Ishikawa (cell line): Measurements from ENCODE around the gene CHCHD5.

Experiments
- CEBPB ChIP-seq: IDR thresholded peaks from 2 replicates; pipeline ENCODE4 v1.6.1; 2012
- CREB1 ChIP-seq: IDR thresholded peaks from 2 replicates; pipeline ENCODE4 v1.6.1; 2012; ENCODE audit warnings: low read depth
- EGR1 ChIP-seq: IDR thresholded peaks from 2 replicates; pipeline ENCODE4 v1.6.1; 2012
- EP300 ChIP-seq: IDR thresholded peaks from 2 replicates; pipeline ENCODE4 v1.6.1; 2012; ENCODE audit warnings: borderline replicate concordance
- FOXM1 ChIP-seq: IDR thresholded peaks from 2 replicates; pipeline ENCODE4 v1.6.1; 2012; ENCODE audit warnings: low read depth, borderline replicate concordance
- MAX ChIP-seq: IDR thresholded peaks from 2 replicates; pipeline ENCODE4 v1.6.1; 2012
- NFIC ChIP-seq: IDR thresholded peaks from 2 replicates; pipeline ENCODE4 v1.6.1; 2012
- RAD21 ChIP-seq: IDR thresholded peaks from 2 replicates; pipeline ENCODE4 v1.6.1; 2012; ENCODE audit warnings: low read depth
- TAF1 ChIP-seq: IDR thresholded peaks from 2 replicates; pipeline ENCODE4 v1.6.1; 2012; ENCODE audit warnings: low read depth, mild to moderate bottlenecking
- TCF12 ChIP-seq: IDR thresholded peaks from 2 replicates; pipeline ENCODE4 v1.6.1; 2012; ENCODE audit warnings: low read depth
- TEAD4 ChIP-seq: IDR thresholded peaks from 2 replicates; pipeline ENCODE4 v1.6.1; 2012
- YY1 ChIP-seq: IDR thresholded peaks from 2 replicates; pipeline ENCODE4 v1.6.1; 2012; ENCODE audit warnings: low read depth
- ZBTB7A ChIP-seq: IDR thresholded peaks from 2 replicates; pipeline ENCODE4 v1.6.1; 2012; ENCODE audit warnings: low read depth
- TF ChIP-seq, protein P1 (sequence below): IDR thresholded peaks from 2 replicates; pipeline ENCODE4 v1.6.1; 2012
- TF ChIP-seq, protein P2 (sequence below): IDR thresholded peaks from 2 replicates; pipeline ENCODE4 v1.6.1; 2012; ENCODE audit warnings: low read depth, mild to moderate bottlenecking

The CHCHD5 gene

DNA sequence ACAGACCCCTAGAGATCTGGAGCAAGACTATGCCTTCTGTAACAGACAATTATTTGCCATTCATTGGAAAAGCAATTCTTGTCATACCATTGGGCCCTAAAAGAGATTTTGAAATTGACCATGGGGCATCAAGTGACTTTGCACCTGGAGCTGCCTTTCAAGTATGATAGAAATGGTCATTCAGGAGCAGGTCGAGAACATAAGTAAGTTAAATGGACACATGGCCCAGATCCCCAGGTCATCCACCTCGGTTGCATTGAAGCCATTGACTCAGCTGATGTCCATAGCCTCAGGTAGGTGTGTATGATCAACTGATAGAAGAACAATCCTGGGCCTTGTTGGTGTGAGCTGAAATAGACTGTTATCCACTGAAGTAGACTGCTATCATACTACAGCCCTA, 19.3 kb downstream of the CHCHD5 start:
- TF ChIP-seq, protein P1, sequence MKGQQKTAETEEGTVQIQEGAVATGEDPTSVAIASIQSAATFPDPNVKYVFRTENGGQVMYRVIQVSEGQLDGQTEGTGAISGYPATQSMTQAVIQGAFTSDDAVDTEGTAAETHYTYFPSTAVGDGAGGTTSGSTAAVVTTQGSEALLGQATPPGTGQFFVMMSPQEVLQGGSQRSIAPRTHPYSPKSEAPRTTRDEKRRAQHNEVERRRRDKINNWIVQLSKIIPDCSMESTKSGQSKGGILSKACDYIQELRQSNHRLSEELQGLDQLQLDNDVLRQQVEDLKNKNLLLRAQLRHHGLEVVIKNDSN = no peak
- TF ChIP-seq YY1 = no peak
- TF ChIP-seq CEBPB = no peak
- no peak for TF ChIP-seq TEAD4
- no peak for TF ChIP-seq MAX
- TF ChIP-seq, protein P2, sequence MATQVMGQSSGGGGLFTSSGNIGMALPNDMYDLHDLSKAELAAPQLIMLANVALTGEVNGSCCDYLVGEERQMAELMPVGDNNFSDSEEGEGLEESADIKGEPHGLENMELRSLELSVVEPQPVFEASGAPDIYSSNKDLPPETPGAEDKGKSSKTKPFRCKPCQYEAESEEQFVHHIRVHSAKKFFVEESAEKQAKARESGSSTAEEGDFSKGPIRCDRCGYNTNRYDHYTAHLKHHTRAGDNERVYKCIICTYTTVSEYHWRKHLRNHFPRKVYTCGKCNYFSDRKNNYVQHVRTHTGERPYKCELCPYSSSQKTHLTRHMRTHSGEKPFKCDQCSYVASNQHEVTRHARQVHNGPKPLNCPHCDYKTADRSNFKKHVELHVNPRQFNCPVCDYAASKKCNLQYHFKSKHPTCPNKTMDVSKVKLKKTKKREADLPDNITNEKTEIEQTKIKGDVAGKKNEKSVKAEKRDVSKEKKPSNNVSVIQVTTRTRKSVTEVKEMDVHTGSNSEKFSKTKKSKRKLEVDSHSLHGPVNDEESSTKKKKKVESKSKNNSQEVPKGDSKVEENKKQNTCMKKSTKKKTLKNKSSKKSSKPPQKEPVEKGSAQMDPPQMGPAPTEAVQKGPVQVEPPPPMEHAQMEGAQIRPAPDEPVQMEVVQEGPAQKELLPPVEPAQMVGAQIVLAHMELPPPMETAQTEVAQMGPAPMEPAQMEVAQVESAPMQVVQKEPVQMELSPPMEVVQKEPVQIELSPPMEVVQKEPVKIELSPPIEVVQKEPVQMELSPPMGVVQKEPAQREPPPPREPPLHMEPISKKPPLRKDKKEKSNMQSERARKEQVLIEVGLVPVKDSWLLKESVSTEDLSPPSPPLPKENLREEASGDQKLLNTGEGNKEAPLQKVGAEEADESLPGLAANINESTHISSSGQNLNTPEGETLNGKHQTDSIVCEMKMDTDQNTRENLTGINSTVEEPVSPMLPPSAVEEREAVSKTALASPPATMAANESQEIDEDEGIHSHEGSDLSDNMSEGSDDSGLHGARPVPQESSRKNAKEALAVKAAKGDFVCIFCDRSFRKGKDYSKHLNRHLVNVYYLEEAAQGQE = no peak
- no peak for TF ChIP-seq NFIC
- no peak for TF ChIP-seq RAD21
- TF ChIP-seq TCF12 = no peak
- no peak for TF ChIP-seq FOXM1
- no peak for TF ChIP-seq EGR1
- TF ChIP-seq CREB1 = no peak
- no peak for TF ChIP-seq TAF1
- no peak for TF ChIP-seq ZBTB7A
- TF ChIP-seq EP300 = no peak

GRCh38 chr2:112604952-112605351, 20.5 kb downstream of the CHCHD5 start:
- TF ChIP-seq RAD21 (no peak), YY1 (no peak), EGR1 (no peak), TEAD4 (no peak), CREB1 (no peak)
- TF ChIP-seq, protein P2 = no peak

GRCh38 chr2:112605926-112606325, 21.5 kb downstream of the CHCHD5 start:
- TF ChIP-seq TEAD4 (no peak), EP300 (no peak), YY1 (no peak), NFIC (no peak), TAF1 (no peak), CEBPB (no peak), CREB1 (no peak), RAD21 (no peak), EGR1 (no peak), MAX (no peak), FOXM1 (no peak), TCF12 (no peak), ZBTB7A (no peak)
- TF ChIP-seq, protein P1 = no peak
- TF ChIP-seq, protein P2 = no peak

GRCh38 chr2:112606547-112606946, 22.1 kb downstream of the CHCHD5 start:
- TF ChIP-seq RAD21 = no peak

- TF ChIP-seq TEAD4 = no peak
- no peak for TF ChIP-seq TCF12
- TF ChIP-seq CREB1 = no peak
- TF ChIP-seq, protein P2 = no peak
- TF ChIP-seq CEBPB = no peak
- no peak for TF ChIP-seq TAF1
- no peak for TF ChIP-seq FOXM1
- TF ChIP-seq NFIC = no peak
- TF ChIP-seq MAX = no peak
- no peak for TF ChIP-seq EP300
- TF ChIP-seq ZBTB7A = no peak
- TF ChIP-seq RAD21 = no peak
- TF ChIP-seq, protein P1 = no peak
- TF ChIP-seq EGR1 = no peak
Measured at GRCh38 chr2:112607680-112608438, 23.4 kb downstream of the CHCHD5 start.
